ENCODE data around the gene GALNS.
"Not testable (repeated sequence)": the region's sequence is repeated elsewhere in the genome, so short reads cannot be mapped to it uniquely, and the experiment has no call there.

The GALNS gene

GRCh38 chr16:88779406-88780141 lies 77.2 kb downstream of the GALNS start:
- TF ChIP-seq GATA1 (IDR thresholded peaks at IDR 0.05; ENCODE audit: low read depth, low read length) (no peak), POLR2A (IDR thresholded peaks at IDR 0.05; ENCODE audit: low read length) (no peak)
- no peak for DNase-seq

GRCh38 chr16:88778541-88779065 lies 78.1 kb downstream of the GALNS start:
- TF ChIP-seq GATA1 (IDR thresholded peaks at IDR 0.05; ENCODE audit: low read depth, low read length) = no peak
- no peak for TF ChIP-seq POLR2A (IDR thresholded peaks at IDR 0.05; ENCODE audit: low read length)
- DNase-seq = no peak

- DNase-seq = no peak
- TF ChIP-seq POLR2A (IDR thresholded peaks at IDR 0.05; ENCODE audit: low read length) (no peak), GATA1 (IDR thresholded peaks at IDR 0.05; ENCODE audit: low read depth, low read length) (no peak)
Measured at GRCh38 chr16:88778271-88778525, 78.5 kb downstream of the GALNS start.

GRCh38 chr16:88777471-88778270 lies 79.1 kb downstream of the GALNS start:
- TF ChIP-seq POLR2A (IDR thresholded peaks at IDR 0.05; ENCODE audit: low read length) (no peak), GATA1 (IDR thresholded peaks at IDR 0.05; ENCODE audit: low read depth, low read length) (no peak)
- DNase-seq = no peak

GRCh38 chr16:88775825-88776224 lies 80.9 kb downstream of the GALNS start:
- DNase-seq = no peak
- TF ChIP-seq POLR2A (IDR thresholded peaks at IDR 0.05; ENCODE audit: low read length) = no peak

- TF ChIP-seq GATA1 (IDR thresholded peaks at IDR 0.05; ENCODE audit: low read depth, low read length) (no peak), POLR2A (IDR thresholded peaks at IDR 0.05; ENCODE audit: low read length) (no peak)
- no peak for DNase-seq
Measured at GRCh38 chr16:88774544-88775393, 82.0 kb downstream of the GALNS start.

GRCh38 chr16:88773812-88774291 lies 82.9 kb downstream of the GALNS start:
- peak; percentile 92 to 93 for DNase-seq
- TF ChIP-seq GATA1 (IDR thresholded peaks at IDR 0.05; ENCODE audit: low read depth, low read length) = no peak
- TF ChIP-seq POLR2A (IDR thresholded peaks at IDR 0.05; ENCODE audit: low read length) = no peak

GRCh38 chr16:88772871-88773811 lies 83.6 kb downstream of the GALNS start:
- TF ChIP-seq POLR2A (IDR thresholded peaks at IDR 0.05; ENCODE audit: low read length) (no peak), GATA1 (IDR thresholded peaks at IDR 0.05; ENCODE audit: low read depth, low read length) (no peak)
- DNase-seq = peak; percentile 52 to 60

- DNase-seq = not testable (repeated sequence)
Measured at GRCh38 chr16:88771781-88772180, 85.0 kb downstream of the GALNS start.

- no peak for DNase-seq
- no peak for TF ChIP-seq POLR2A (IDR thresholded peaks at IDR 0.05; ENCODE audit: low read length)
- no peak for TF ChIP-seq GATA1 (IDR thresholded peaks at IDR 0.05; ENCODE audit: low read depth, low read length)
Measured at GRCh38 chr16:88771294-88771772, 85.4 kb downstream of the GALNS start.

GRCh38 chr16:88770461-88771293 lies 86.1 kb downstream of the GALNS start:
- DNase-seq = peak; percentile 89 to 91
- no peak for TF ChIP-seq GATA1 (IDR thresholded peaks at IDR 0.05; ENCODE audit: low read depth, low read length)
- no peak for TF ChIP-seq POLR2A (IDR thresholded peaks at IDR 0.05; ENCODE audit: low read length)
